DOHH2 (cell line): ENCODE data around the gene JUN.

Experiments
- CTCF ChIP-seq: fragments of 200-600 bp; sonication (generic); IDR thresholded peaks from one replicate; pipeline ENCODE4 v1.5.1; 2014; ENCODE audit warnings: antibody characterized with exemption, mild to moderate bottlenecking, low read depth, low read length; ENCODE audit not compliant: poor library complexity, severe bottlenecking
- EZH2phosphoT487 ChIP-seq: fragments of 200-600 bp; sonication (generic); IDR thresholded peaks from 2 replicates; pipeline ENCODE4 v1.6.1; 2017; ENCODE audit warnings: borderline replicate concordance, mild to moderate bottlenecking, antibody characterized with exemption, low read length, moderate library complexity, mixed read lengths

GRCh38 chr1:58755468-58755872 is 28.4 kb downstream of the JUN start:
- TF ChIP-seq CTCF (no peak), EZH2phosphoT487 (no peak)
